ENCODE measurements around the gene SOCS1. TPM values are rescaled to one million over a fixed set of nuclear protein-coding genes. Genes with fewer than 3 reads are reported as not detected.

The SOCS1 gene
- polyA plus RNA-seq, 1 of the 3 experiments (the other 2 are of a cell fraction): 8.6 TPM

DNA sequence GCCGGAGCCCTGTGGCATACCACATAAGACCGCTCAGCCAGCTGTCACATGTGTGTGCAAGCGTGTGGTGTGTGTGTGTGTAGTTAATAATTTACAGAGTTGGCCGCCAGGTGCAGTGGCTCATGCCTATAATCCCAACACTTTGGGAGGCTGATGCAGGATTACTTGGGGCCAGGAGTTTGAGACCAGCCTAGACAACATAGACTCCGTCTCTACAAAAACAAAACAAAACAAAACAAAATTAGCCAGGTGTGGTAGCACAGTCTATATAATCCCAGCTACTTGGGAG lies 20.4 kb downstream of the SOCS1 start:
- Histone ChIP-seq H3K9me2 (no peaks in the 10 kb centered on the region), H3K9me3 (no peaks in the 10 kb centered on the region), H2AFZ (ENCODE audit: low read depth) (no peak overlapping the region), H3K27me3 (ENCODE audit: insufficient read depth) (no peaks in the 10 kb centered on the region), H3K9ac (no peak overlapping the region), H3K79me2 (ENCODE audit: insufficient read depth) (no peaks in the 10 kb centered on the region), H3K27ac (ENCODE audit: low read depth in 2 of 2, low read length in 1 of 2) (no peak overlapping the region), H3F3A (replicated peaks; ENCODE audit: insufficient read depth) (no peaks in the 10 kb centered on the region), H3K4me3 (ENCODE audit: low read depth in 2 of 2, low read length in 1 of 2) (no peak overlapping the region), H3K36me3 (replicated peaks in 1 of 2; ENCODE audit: control insufficient read depth in 1 of 2, insufficient read depth in 2 of 2, low read length in 1 of 2) (no peaks in the 10 kb centered on the region), H3K4me1 (ENCODE audit: control insufficient read depth in 1 of 2, insufficient read depth in 2 of 2, low read depth in 1 of 2, low read length in 1 of 2) (no peaks in the 10 kb centered on the region; a peak in 1 of 4 replicates), H3K4me2 (no peak overlapping the region), H4K20me1 (ENCODE audit: insufficient read depth) (no peaks in the 10 kb centered on the region)
- WGBS (ENCODE audit: low lambda C conversion rate): 94% methylated on average over 5 of the region's 5 CpGs
- ChIA-PET POLR2A (no interaction called here), CTCF (interaction anchor here (1.5 kb wide), 1 partner anchor 20 kb away, joined by 6 read pairs; the partner anchor contains the start of gene SOCS1)
- TF ChIP-seq, protein P1, sequence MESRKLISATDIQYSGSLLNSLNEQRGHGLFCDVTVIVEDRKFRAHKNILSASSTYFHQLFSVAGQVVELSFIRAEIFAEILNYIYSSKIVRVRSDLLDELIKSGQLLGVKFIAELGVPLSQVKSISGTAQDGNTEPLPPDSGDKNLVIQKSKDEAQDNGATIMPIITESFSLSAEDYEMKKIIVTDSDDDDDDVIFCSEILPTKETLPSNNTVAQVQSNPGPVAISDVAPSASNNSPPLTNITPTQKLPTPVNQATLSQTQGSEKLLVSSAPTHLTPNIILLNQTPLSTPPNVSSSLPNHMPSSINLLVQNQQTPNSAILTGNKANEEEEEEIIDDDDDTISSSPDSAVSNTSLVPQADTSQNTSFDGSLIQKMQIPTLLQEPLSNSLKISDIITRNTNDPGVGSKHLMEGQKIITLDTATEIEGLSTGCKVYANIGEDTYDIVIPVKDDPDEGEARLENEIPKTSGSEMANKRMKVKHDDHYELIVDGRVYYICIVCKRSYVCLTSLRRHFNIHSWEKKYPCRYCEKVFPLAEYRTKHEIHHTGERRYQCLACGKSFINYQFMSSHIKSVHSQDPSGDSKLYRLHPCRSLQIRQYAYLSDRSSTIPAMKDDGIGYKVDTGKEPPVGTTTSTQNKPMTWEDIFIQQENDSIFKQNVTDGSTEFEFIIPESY (IDR thresholded peaks at IDR 0.05; ENCODE audit: borderline replicate concordance, low read depth): no peak
- no peak for TF ChIP-seq RCOR1 (IDR thresholded peaks at IDR 0.05; ENCODE audit: low read length)
- no peak for TF ChIP-seq TAF1 (IDR thresholded peaks at IDR 0.05; ENCODE audit: borderline replicate concordance, low read depth, low read length)
- TF ChIP-seq FOXJ3 (CRISPR knock-in tag; IDR thresholded peaks at IDR 0.05): no peak
- TF ChIP-seq, protein P2, sequence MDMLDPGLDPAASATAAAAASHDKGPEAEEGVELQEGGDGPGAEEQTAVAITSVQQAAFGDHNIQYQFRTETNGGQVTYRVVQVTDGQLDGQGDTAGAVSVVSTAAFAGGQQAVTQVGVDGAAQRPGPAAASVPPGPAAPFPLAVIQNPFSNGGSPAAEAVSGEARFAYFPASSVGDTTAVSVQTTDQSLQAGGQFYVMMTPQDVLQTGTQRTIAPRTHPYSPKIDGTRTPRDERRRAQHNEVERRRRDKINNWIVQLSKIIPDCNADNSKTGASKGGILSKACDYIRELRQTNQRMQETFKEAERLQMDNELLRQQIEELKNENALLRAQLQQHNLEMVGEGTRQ (IDR thresholded peaks at IDR 0.05; ENCODE audit: borderline replicate concordance, low read depth, low read length): no peak
- TF ChIP-seq MEF2A (IDR thresholded peaks at IDR 0.05; ENCODE audit: borderline replicate concordance, low read depth): no peak
- TF ChIP-seq MXI1 (IDR thresholded peaks at IDR 0.05; ENCODE audit: low read depth, low read length): no peak
- no peak for TF ChIP-seq SMC3 (IDR thresholded peaks at IDR 0.05; ENCODE audit: low read depth, low read length)
- TF ChIP-seq, protein P3, sequence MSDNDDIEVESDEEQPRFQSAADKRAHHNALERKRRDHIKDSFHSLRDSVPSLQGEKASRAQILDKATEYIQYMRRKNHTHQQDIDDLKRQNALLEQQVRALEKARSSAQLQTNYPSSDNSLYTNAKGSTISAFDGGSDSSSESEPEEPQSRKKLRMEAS (IDR thresholded peaks at IDR 0.05; ENCODE audit: low read depth): no peak
- no peak for DNase-seq

DNA sequence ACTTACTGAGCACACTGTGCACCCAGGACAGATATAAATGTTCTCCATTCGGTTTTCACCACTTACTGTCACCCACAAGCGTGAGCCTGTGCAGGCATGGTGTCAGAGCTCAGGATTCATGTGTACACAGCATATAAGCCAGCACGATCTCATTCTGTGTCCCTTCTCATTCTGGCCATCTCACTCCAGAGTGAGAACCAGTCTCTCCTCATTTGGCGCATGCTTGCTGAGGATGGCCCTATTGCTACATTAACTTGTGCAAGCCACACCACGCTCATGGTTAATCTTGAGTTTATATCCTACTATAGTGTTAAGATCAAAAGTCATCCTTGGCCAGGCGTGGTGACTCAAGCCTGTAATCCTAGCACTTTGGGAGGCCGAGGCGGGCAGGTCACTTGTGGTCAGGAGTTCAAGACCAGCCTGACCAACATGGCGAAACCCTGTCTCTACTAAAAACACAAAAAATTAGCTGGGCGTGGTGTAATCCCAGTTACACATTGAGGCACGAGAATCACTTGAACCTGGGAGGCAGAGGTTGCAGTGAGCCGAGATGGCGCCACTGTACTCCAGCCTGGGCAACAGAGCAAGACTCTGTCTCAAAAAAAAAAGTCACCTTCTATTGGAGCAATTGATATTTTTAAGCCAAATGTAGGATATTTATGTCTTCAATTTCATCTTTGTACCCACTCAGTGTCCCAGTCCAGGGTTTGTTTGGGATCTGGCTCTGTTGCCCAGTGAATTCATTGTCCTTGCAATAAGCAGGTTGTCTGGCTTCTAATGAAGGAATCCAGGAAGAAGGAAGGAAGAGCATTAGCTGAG lies 20.9 kb downstream of the SOCS1 start:
- H3K4me1 ChIP-seq (ENCODE audit: control insufficient read depth in 1 of 2, insufficient read depth in 2 of 2, low read depth in 1 of 2, low read length in 1 of 2): peaks cover 0 to under 1% of the 10 kb centered on the region in 2 experiments; a peak in 1 of 4 replicates
- no peaks in the 10 kb centered on the region for H3K9me2 ChIP-seq
- no peak for TF ChIP-seq GATA2 (CRISPR knock-in tag; IDR thresholded peaks at IDR 0.05)
- no peak for TF ChIP-seq TCF12 (IDR thresholded peaks at IDR 0.05)
- TF ChIP-seq EZH2phosphoT487 (IDR thresholded peaks at IDR 0.05; ENCODE audit: borderline replicate concordance, low read depth): no peak
- no peak for TF ChIP-seq RCOR1 (IDR thresholded peaks at IDR 0.05; ENCODE audit: low read length)
- TF ChIP-seq TEAD4 (IDR thresholded peaks at IDR 0.05; ENCODE audit: borderline replicate concordance, insufficient read depth): no peak
- TF ChIP-seq YY1 (IDR thresholded peaks at IDR 0.05; ENCODE audit: low read depth): no peak
- no peak for TF ChIP-seq RFX5 (IDR thresholded peaks at IDR 0.05; ENCODE audit: low read length)
- no peak for TF ChIP-seq RAD21 (IDR thresholded peaks at IDR 0.05; ENCODE audit: low read length)
- TF ChIP-seq ELF1 (IDR thresholded peaks at IDR 0.05): no peak
- TF ChIP-seq, protein P4, sequence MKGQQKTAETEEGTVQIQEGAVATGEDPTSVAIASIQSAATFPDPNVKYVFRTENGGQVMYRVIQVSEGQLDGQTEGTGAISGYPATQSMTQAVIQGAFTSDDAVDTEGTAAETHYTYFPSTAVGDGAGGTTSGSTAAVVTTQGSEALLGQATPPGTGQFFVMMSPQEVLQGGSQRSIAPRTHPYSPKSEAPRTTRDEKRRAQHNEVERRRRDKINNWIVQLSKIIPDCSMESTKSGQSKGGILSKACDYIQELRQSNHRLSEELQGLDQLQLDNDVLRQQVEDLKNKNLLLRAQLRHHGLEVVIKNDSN (IDR thresholded peaks at IDR 0.05; ENCODE audit: borderline replicate concordance, low read depth): no peak
- no peak for TF ChIP-seq NRF1 (IDR thresholded peaks at IDR 0.05; ENCODE audit: low read depth, low read length)
- TF ChIP-seq, protein P3 (IDR thresholded peaks at IDR 0.05; ENCODE audit: low read depth): no peak
- TF ChIP-seq SIN3A (IDR thresholded peaks at IDR 0.05; ENCODE audit: borderline replicate concordance, low read depth, low read length): no peak
- TF ChIP-seq, protein P1 (IDR thresholded peaks at IDR 0.05; ENCODE audit: borderline replicate concordance, low read depth): no peak
- WGBS (ENCODE audit: low lambda C conversion rate): 94% methylated on average over 13 of the region's 13 CpGs
- CTCF ChIA-PET: interaction anchor here (1.5 kb wide), 1 partner anchor 20 kb away, joined by 6 read pairs; the partner anchor contains the start of gene SOCS1
- H4K20me1 ChIP-seq (ENCODE audit: insufficient read depth): no peaks in the 10 kb centered on the region
- no peaks in the 10 kb centered on the region for H3K9me3 ChIP-seq
- no peak overlapping the region for H3K4me3 ChIP-seq (ENCODE audit: low read depth in 2 of 2, low read length in 1 of 2)
- no peaks in the 10 kb centered on the region for H3K27me3 ChIP-seq (ENCODE audit: insufficient read depth)
- POLR2A ChIA-PET: no interaction called here
- no peak overlapping the region for H2AFZ ChIP-seq (ENCODE audit: low read depth)
- H3K9ac ChIP-seq: no peak overlapping the region
- no peak for DNase-seq
- no peaks in the 10 kb centered on the region for H3K79me2 ChIP-seq (ENCODE audit: insufficient read depth)
- no peaks in the 10 kb centered on the region for H3K36me3 ChIP-seq (replicated peaks in 1 of 2; ENCODE audit: control insufficient read depth in 1 of 2, insufficient read depth in 2 of 2, low read length in 1 of 2)
- no peak overlapping the region for H3K27ac ChIP-seq (ENCODE audit: low read depth in 2 of 2, low read length in 1 of 2)
- H3K4me2 ChIP-seq: no peak overlapping the region
- no peaks in the 10 kb centered on the region for H3F3A ChIP-seq (replicated peaks; ENCODE audit: insufficient read depth)
